HG02678 (cell line): ENCODE results near the gene DAD1.
"Not testable (repeated sequence)": the region's sequence is repeated elsewhere in the genome, so short reads cannot be mapped to it uniquely, and the experiment has no call there.

Experiments used
- ATAC-seq: cut with Tn5 transposase; IDR thresholded peaks from one replicate; pipeline ENCODE4 v1.9.1; 2021; ENCODE audit warnings: mild to moderate bottlenecking, moderate library complexity; ENCODE audit not compliant: unreplicated experiment

The DAD1 gene

GRCh38 chr14:22553861-22554497 lies 35.0 kb downstream of the DAD1 start:
- ATAC-seq, result not testable (repeated sequence)

GRCh38 chr14:22553445-22553844 lies 35.6 kb downstream of the DAD1 start:
- ATAC-seq, result no peak

GRCh38 chr14:22552827-22553076 lies 36.3 kb downstream of the DAD1 start:
- no peak for ATAC-seq

GRCh38 chr14:22552001-22552826 lies 36.8 kb downstream of the DAD1 start:
- no peak for ATAC-seq

- ATAC-seq, result no peak
These were observed 37.4 kb downstream of the DAD1 start for GRCh38 chr14:22551605-22551997.

- ATAC-seq, result peak; percentile 56
These were observed 38.9 kb downstream of the DAD1 start for GRCh38 chr14:22549981-22550673.

GRCh38 chr14:22549324-22549962 lies 39.6 kb downstream of the DAD1 start:
- no peak for ATAC-seq

- no peak for ATAC-seq
These were observed 40.9 kb downstream of the DAD1 start for GRCh38 chr14:22547948-22548750.

DNA sequence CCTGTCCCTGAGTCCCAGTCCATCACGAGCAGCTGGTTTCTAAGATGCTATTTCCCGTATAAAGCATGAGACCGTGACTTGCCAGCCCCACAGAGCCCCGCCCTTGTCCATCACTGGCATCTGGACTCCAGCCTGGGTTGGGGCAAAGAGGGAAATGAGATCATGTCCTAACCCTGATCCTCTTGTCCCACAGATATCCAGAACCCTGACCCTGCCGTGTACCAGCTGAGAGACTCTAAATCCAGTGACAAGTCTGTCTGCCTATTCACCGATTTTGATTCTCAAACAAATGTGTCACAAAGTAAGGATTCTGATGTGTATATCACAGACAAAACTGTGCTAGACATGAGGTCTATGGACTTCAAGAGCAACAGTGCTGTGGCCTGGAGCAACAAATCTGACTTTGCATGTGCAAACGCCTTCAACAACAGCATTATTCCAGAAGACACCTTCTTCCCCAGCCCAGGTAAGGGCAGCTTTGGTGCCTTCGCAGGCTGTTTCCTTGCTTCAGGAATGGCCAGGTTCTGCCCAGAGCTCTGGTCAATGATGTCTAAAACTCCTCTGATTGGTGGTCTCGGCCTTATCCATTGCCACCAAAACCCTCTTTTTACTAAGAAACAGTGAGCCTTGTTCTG lies 41.6 kb downstream of the DAD1 start:
- ATAC-seq, result no peak

DNA sequence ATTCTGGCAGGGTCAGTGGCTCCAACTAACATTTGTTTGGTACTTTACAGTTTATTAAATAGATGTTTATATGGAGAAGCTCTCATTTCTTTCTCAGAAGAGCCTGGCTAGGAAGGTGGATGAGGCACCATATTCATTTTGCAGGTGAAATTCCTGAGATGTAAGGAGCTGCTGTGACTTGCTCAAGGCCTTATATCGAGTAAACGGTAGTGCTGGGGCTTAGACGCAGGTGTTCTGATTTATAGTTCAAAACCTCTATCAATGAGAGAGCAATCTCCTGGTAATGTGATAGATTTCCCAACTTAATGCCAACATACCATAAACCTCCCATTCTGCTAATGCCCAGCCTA lies 42.3 kb downstream of the DAD1 start:
- no peak for ATAC-seq

GRCh38 chr14:22545842-22546721 lies 42.9 kb downstream of the DAD1 start:
- no peak for ATAC-seq

DNA sequence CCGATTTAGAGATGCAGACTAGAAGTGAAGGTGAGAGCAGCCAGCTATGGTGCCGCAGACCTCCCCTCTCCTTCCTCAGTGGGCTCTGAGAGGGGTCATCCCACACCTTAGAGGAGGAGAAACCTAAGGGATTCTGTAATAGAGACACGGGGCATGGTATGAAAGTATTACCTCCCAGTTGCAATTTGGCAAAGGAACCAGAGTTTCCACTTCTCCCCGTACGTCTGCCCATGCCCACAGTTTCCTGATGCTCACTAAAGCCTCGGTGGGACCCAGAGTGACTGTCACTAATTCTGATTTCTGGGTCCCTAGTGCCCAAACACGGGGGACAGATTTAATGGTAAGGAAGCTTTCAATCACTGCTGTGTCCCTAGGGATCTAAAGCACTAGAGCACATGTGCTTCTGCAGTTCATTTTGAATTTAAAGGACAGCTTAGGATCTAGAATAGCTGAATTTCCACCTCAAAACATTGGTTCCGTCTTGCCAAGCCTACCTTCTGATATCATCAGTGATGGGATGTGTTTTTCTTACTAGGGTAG lies 44.1 kb downstream of the DAD1 start:
- no peak for ATAC-seq

DNA sequence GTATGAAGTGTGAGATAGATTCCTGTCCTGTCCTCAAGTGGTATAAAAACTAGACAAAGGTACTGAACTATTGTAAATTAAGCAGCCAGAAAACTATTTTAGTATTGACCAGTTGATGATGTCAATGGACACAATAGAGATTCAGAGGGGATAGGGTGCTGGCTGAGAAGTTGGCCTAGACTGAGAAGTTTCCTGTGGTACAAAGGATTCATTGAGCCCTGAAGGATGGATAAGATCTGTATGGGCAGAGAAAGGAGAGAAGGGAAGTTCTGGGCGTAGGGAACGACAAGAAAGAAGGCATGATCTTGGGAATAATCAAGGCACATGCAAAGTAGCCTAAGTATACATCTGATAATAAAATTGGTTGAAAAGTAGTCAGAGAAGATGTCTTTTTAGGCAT lies 44.6 kb downstream of the DAD1 start:
- no peak for ATAC-seq

DNA sequence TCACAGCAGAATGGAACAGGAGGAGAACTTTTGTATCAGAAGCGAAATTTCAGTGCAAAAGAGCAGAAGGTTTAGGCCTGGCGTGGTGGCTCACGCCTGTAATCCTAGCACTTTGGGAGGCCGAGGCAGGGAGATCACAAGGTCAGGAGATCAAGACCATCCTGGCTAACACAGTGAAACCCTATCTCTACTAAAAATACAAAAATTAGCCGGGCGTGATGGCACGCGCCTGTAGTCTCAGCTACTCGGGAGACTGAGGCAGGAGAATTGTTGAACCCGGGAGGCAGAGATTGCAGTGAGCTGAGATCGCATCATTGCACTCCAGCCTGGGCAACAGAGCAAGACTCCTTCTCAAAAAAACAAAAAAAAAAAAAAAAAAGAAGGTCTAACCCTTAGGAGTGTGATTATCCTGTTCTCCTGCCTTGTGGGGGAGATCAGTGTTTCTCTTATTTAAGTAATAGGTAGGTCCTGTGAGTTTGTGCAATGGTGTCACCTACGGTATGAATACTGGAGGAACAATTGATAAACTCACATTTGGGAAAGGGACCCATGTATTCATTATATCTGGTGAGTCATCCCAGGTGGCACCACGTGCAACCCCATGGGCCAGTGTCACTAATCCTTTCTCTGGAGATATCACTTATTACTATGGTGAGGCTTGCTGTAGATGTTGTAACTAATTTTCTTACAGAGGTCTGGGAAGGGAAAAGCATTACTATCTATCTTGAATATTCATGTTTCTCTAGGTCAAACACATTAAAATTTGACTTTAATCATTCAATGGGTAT lies 45.3 kb downstream of the DAD1 start:
- ATAC-seq, result not testable (repeated sequence)

DNA sequence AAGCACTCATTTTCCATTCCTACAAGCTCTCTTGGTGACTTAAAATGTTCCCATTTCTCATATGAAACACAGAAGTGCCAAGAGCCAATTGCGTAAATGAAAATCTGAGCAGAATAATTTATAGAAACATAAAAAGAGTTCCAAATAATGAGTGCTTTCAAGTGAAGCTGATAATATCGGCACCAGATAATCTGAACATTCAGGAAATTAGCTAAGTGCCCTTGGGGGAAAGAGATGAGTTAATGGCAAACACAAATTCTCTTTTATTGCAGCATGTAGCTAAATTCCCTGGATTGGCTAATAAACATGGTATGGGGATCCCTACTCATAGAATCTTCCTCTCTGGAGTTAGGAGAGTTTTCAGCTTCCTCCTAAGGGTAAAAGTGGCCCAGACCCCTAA lies 46.7 kb downstream of the DAD1 start:
- ATAC-seq, result no peak

GRCh38 chr14:22541721-22542120 lies 47.3 kb downstream of the DAD1 start:
- no peak for ATAC-seq

DNA sequence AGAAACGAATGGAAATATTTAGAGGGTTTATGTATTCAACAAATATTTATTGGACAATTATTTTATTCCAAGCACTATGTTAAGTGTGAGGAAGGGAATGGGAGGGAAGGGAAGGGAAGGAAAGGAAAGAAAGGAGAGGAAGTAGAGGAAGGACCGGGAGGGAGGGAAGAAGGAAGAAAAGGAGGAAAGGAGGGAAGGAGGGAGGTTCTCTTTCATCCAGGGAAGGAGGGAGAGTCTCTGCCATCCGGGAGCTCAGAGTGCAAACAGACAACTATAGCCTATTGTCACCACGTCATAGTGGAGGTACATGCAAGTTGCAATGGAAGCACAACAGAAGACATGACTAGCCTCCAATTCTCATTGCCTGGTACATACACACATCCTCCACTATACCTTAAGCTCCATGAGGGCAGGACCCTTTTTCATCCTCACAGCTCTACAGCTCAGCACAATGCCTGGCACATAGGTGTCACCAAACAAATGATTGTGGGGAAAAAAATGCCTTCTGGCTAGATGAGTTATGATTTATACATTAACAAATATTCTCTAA lies 48.1 kb downstream of the DAD1 start:
- no peak for ATAC-seq

GRCh38 chr14:22540293-22540692 lies 48.7 kb downstream of the DAD1 start:
- ATAC-seq, result no peak
